Body of pancreas (tissue), 4 donors: ENCODE data around the gene PRKAG2. TPM values are rescaled to one million over a fixed set of nuclear protein-coding genes. Genes with fewer than 3 reads are reported as not detected.

Experiments used
- ATAC-seq: fragments of 150-250 bp; one replicate; pipeline ENCODE4 v1.9.1; 2016
- DNase-seq, 4 donors: peaks; one replicate each; pipeline ENCODE4 v3.0.0-alpha.2; 2019
- H3K27ac ChIP-seq, 4 donors: fragments of 200-600 bp; sonication (generic); 1 replicate in 3 of 4; 2 replicates in 1 of 4; pipeline versions ENCODE4 v1.5.1 to v1.6.1; 2016 to 2019; ENCODE audit warnings: mild to moderate bottlenecking in 1 of 4, mixed read lengths in 1 of 4, moderate library complexity in 1 of 4
- H3K27me3 ChIP-seq, 2 donors: fragments of 200-600 bp; sonication (generic); one replicate each; pipeline ENCODE4 v1.6.0; 2016; ENCODE audit warnings: mild to moderate bottlenecking in 1 of 2
- H3K36me3 ChIP-seq, 2 donors: fragments of 200-600 bp; sonication (generic); replicated peaks in 1 of 2; 2 replicates each; pipeline ENCODE4 v1.5.1; 2016; ENCODE audit warnings: low read depth in 2 of 2; ENCODE audit not compliant: insufficient read depth in 1 of 2
- H3K4me1 ChIP-seq: fragments of 200-600 bp; sonication (generic); one replicate; pipeline ENCODE4 v1.6.0; 2016
- H3K4me3 ChIP-seq, 2 donors: fragments of 200-600 bp; sonication (generic); 1 replicate in 1 of 2; 2 replicates in 1 of 2; pipeline ENCODE4 v1.5.1; 2016 to 2019
- H3K9me3 ChIP-seq, 3 donors: fragments of 200-600 bp; sonication (generic); 1 replicate in 2 of 3; 2 replicates in 1 of 3; pipeline ENCODE4 v1.5.1; 2016
- CTCF ChIP-seq, 7 experiments: fragments of 450-650 bp in 4 of 7; fragments of 200-600 bp in 3 of 7; sonication (generic) in 3 of 7; IDR thresholded peaks; one replicate each; pipeline ENCODE4 v1.5.1; 2016 to 2019; ENCODE audit warnings: antibody characterized with exemption in 7 of 7
- POLR2A ChIP-seq, 3 donors: fragments of 450-650 bp; IDR thresholded peaks; one replicate each; pipeline ENCODE4 v1.6.1; 2016; ENCODE audit warnings: antibody characterized with exemption in 3 of 3, mild to moderate bottlenecking in 2 of 3
- WGBS, 2 donors: methylation state at CpG; one replicate each; pipeline ENCODE4 v1.1.5; 2017; 5-methylcytosine and 5-hydroxymethylcytosine counted together
- intact Hi-C: fragments of 100-400 bp; cut with DNase I; formaldehyde crosslinking; loops from one replicate; pipeline ENCODE4 v1.15.1; 2023
- total RNA-seq, 2 donors: library from RNA; depleted of rRNA; stranded (reverse); fragments of >200 nt; gene quantifications; one replicate each; pipeline ENCODE4 v1.1.0, GENCODE V29; 2016

Gene PRKAG2
- total RNA-seq, 2 donors from 2014 or later: 9.9 to 24.4 TPM

- ATAC-seq: no peak
- intact Hi-C loops: no loop called here
- Histone ChIP-seq H3K27me3 (no peaks in the 10 kb centered on the region), H3K27ac (peak overlapping the region in 1 of 4 donors; percentile 34), H3K9me3 (no peaks in the 10 kb centered on the region), H3K4me1 (peaks cover 28% of the 10 kb centered on the region), H3K4me3 (no peak overlapping the region), H3K36me3 (no peaks in the 10 kb centered on the region)
- DNase-seq: no peak
- 79 to 87% methylated on average over 10 to 17 of the region's 17 CpGs for WGBS, 2 donors
- TF ChIP-seq POLR2A (IDR thresholded peaks at IDR 0.05) (no peak), CTCF (IDR thresholded peaks at IDR 0.05) (no peak)
Observed at GRCh38 chr7:151796871-151797537, 79.9 kb downstream of the PRKAG2 start.

- H3K4me3 ChIP-seq: no peak overlapping the region
- H3K27me3 ChIP-seq: no peaks in the 10 kb centered on the region
- H3K27ac ChIP-seq: peak overlapping the region in 1 of 4 donors; percentile 0
- TF ChIP-seq POLR2A (IDR thresholded peaks at IDR 0.05) (no peak), CTCF (IDR thresholded peaks at IDR 0.05) (no peak)
- no peaks in the 10 kb centered on the region for H3K36me3 ChIP-seq
- H3K9me3 ChIP-seq: no peaks in the 10 kb centered on the region
- WGBS, 2 donors: 85 to 93% methylated on average over 20 to 27 of the region's 27 CpGs
- ATAC-seq: no peak
- peak in 1 of 4 donors; percentile 57 for DNase-seq
- intact Hi-C loops: no loop called here
- H3K4me1 ChIP-seq: peaks cover 21% of the 10 kb centered on the region
Observed at GRCh38 chr7:151796091-151796870, 80.6 kb downstream of the PRKAG2 start.

GRCh38 chr7:151795168-151795811, 81.6 kb downstream of the PRKAG2 start:
- no peaks in the 10 kb centered on the region for H3K9me3 ChIP-seq
- ATAC-seq: no peak
- TF ChIP-seq CTCF (IDR thresholded peaks at IDR 0.05): no peak
- TF ChIP-seq POLR2A (IDR thresholded peaks at IDR 0.05): no peak
- intact Hi-C loops: no loop called here
- H3K27ac ChIP-seq: no peak overlapping the region
- WGBS, 2 donors: 81 to 89% methylated on average over 11 to 20 of the region's 20 CpGs
- peaks cover 19% of the 10 kb centered on the region for H3K4me1 ChIP-seq
- no peaks in the 10 kb centered on the region for H3K36me3 ChIP-seq
- H3K27me3 ChIP-seq: no peaks in the 10 kb centered on the region
- no peak for DNase-seq
- H3K4me3 ChIP-seq: no peak overlapping the region

GRCh38 chr7:151794508-151795167, 82.3 kb downstream of the PRKAG2 start:
- Histone ChIP-seq H3K9me3 (no peaks in the 10 kb centered on the region), H3K36me3 (no peaks in the 10 kb centered on the region), H3K4me1 (peaks cover 19% of the 10 kb centered on the region), H3K4me3 (no peak overlapping the region), H3K27ac (peak overlapping the region in 2 of 4 donors; percentile 70 to 81), H3K27me3 (no peaks in the 10 kb centered on the region)
- intact Hi-C loops: no loop called here
- ATAC-seq: no peak
- no peak for TF ChIP-seq CTCF (IDR thresholded peaks at IDR 0.05)
- TF ChIP-seq POLR2A (IDR thresholded peaks at IDR 0.05): no peak
- 93 to 95% methylated on average over 6 to 16 of the region's 16 CpGs for WGBS, 2 donors
- DNase-seq: no peak
